HG03432 (cell line): ENCODE results near the gene DCAKD.
A peak's percentile ranks its signal among the peaks of the same experiment; 100 is the strongest.

Source experiments
- ATAC-seq: cut with Tn5 transposase; IDR thresholded peaks from one replicate; pipeline ENCODE4 v1.9.1; 2021; ENCODE audit warnings: mild to moderate bottlenecking, moderate library complexity; ENCODE audit not compliant: unreplicated experiment

The DCAKD gene

GRCh38 chr17:45031231-45032173 is 19.9 kb downstream of the DCAKD start:
- no peak for ATAC-seq

- ATAC-seq: no peak
Observed at GRCh38 chr17:45030733-45031132, 20.7 kb downstream of the DCAKD start.

- no peak for ATAC-seq
Observed at GRCh38 chr17:45029758-45030423, 21.5 kb downstream of the DCAKD start.

GRCh38 chr17:45029096-45029495 is 22.3 kb downstream of the DCAKD start:
- no peak for ATAC-seq

- no peak for ATAC-seq
Observed at GRCh38 chr17:45022655-45023339, 28.6 kb downstream of the DCAKD start.

GRCh38 chr17:45022288-45022648 is 29.2 kb downstream of the DCAKD start:
- no peak for ATAC-seq

GRCh38 chr17:45021607-45022287 is 29.7 kb downstream of the DCAKD start:
- peak; percentile 57 for ATAC-seq

- ATAC-seq: no peak
Observed at GRCh38 chr17:45020354-45021138, 30.9 kb downstream of the DCAKD start.

- ATAC-seq: peak; percentile 51
Observed at GRCh38 chr17:45018848-45019711, 32.4 kb downstream of the DCAKD start.

GRCh38 chr17:45018514-45018847 is 33.0 kb downstream of the DCAKD start:
- no peak for ATAC-seq

- no peak for ATAC-seq
Observed at GRCh38 chr17:45016823-45017222, 34.6 kb downstream of the DCAKD start.

- ATAC-seq: no peak
Observed at GRCh38 chr17:45016237-45016636, 35.2 kb downstream of the DCAKD start.

- ATAC-seq: no peak
Observed at GRCh38 chr17:45013021-45013997, 38.1 kb downstream of the DCAKD start.

- no peak for ATAC-seq
Observed at GRCh38 chr17:45011767-45012166, 39.7 kb downstream of the DCAKD start.

- no peak for ATAC-seq
Observed at GRCh38 chr17:45009676-45010467, 41.6 kb downstream of the DCAKD start.

GRCh38 chr17:45008216-45008615 is 43.2 kb downstream of the DCAKD start:
- no peak for ATAC-seq

GRCh38 chr17:45006927-45007461 is 44.4 kb downstream of the DCAKD start:
- no peak for ATAC-seq
